HG02943 (cell line): ENCODE measurements around the gene PPT1.
"Not testable (repeated sequence)": the region's sequence is repeated elsewhere in the genome, so short reads cannot be mapped to it uniquely, and the experiment has no call there.

ENCODE experiments used
- ATAC-seq: cut with Tn5 transposase; IDR thresholded peaks from one replicate; pipeline ENCODE4 v1.9.1; 2021; ENCODE audit warnings: mild to moderate bottlenecking, low read depth, moderate library complexity; ENCODE audit not compliant: unreplicated experiment

The PPT1 gene

DNA sequence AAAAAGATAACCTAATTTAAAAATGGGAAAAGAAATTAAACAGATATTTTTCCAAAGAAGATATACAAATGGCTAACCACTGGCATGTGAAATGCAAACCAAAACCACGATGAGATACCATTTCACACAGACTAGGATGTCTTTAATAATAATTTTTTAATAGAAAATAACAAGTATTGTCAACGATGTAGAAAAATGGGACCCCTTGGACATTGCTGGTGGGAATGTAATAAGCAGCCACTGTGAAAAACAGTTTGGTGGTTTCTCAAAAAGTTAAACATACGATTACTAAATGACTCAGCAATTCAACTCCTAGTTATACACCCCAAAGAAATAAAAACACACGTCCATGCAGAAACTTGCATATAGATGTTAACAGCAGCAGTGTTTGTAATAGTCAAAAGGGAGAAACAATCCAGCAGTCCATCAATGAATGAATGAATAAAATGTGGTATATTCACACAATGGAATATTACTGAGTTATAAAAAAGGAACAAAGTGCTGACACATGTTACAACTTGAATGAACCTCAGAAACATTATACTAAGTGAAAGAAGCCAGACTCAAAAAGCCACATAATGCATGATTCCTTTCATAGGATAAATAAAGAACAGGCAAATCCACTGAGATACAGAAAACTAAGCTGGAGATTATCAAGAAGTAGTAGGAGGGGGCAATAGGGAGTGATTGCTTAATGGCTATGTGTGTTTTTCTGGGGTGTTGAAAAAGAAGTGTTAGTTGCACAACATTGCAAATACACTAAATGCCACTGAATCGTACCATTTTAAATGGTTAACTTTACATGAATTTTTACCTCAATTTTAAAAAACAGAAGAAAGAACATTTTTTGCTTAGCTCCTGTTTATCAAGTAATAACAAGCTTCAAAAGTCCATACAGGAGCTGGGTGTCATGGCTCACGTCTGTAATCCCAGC lies 4.1 kb downstream of the PPT1 start:
- no peak for ATAC-seq

DNA sequence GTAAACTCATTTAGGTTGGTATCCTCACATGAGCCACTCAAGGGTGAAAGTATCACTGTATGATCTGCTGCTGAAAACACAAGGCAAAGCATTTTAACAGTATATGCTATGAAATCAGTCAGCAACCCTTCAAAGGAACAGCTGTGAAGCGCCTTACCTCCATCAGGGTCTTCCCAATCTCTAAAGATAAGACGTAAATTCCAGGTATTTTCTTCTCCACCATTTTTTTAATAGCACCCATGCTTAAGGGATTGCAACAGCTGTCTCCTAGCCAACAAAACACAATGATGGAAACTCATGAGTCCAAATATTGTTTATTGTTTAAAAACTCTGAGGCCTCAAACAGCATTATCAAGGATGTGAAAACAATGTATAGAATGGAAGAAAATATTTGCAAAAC lies 4.8 kb downstream of the PPT1 start:
- no peak for ATAC-seq

- ATAC-seq = no peak
These were observed 6.2 kb downstream of the PPT1 start for GRCh38 chr1:40090652-40091355.

GRCh38 chr1:40084750-40085149 lies 12.3 kb downstream of the PPT1 start:
- ATAC-seq = not testable (repeated sequence)

- no peak for ATAC-seq
These were observed 15.2 kb downstream of the PPT1 start for GRCh38 chr1:40081871-40082270.

DNA sequence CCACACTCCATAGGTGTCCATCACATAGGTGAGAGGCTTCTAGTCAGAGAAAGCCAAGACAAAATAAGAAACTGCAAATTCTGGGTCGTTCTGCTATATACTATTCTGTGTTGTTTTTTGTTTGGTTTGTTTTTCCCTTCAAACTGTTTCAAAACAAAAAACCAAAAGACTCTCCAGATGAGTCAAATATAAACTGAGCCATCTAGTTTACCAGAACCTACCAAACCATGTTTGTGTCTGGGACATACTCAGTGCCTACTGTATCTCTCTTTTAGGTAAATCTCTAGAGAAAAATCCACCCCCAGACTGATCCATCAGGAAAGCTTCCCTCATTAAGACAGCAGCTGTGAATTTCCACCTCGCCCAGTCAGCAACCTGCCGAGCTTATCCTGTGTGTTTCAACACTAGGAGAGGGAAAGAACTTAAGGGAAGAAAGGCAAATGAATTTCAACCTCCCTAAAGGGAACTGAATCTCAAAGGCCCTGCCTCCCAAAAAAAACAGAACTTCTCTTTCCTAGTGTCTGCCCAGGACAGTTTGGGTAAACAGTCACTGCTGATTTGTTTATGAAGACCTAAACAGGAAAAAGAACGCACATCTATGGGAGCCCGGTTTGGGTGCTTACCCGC lies 17.2 kb downstream of the PPT1 start:
- ATAC-seq = no peak

DNA sequence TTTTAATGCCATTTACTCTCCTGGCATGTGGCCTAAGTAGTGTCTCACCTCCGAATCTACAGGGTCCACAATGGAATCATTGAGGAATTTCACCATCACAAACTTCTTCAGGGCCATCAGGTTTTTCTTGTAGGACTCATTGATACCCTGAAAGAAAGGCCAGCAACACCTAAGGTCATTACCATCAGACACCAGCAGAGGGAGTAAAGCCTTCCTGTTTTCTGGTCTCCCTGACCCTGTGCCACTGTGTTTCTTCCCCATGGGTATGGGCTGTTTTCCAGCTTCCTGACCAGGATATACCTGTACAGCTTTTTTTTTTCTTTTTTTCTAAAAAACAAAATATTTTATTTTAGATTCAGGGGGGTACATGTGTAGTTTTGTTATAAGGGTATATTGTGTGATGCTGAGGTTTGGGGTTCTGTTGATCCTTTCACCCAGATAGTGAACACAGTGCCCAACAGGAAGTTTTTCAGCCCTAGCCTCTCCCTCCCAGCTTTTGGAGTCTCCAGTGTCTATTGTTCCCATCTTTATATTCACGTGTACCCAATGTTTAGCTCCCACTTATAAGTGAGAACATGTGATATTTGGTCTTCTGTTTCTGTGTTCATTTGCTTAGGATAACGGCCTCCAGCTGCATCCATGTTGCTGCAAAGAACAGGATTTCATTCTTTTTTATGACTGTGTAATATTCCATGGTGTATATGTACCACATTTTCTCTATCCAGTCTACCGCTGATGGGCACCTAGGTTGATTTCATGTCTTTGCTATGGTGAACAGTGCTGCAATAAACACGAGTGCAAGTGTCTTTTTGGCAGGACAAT lies 18.3 kb downstream of the PPT1 start:
- no peak for ATAC-seq

- ATAC-seq = no peak
These were observed 20.1 kb downstream of the PPT1 start for GRCh38 chr1:40076895-40077312.

DNA sequence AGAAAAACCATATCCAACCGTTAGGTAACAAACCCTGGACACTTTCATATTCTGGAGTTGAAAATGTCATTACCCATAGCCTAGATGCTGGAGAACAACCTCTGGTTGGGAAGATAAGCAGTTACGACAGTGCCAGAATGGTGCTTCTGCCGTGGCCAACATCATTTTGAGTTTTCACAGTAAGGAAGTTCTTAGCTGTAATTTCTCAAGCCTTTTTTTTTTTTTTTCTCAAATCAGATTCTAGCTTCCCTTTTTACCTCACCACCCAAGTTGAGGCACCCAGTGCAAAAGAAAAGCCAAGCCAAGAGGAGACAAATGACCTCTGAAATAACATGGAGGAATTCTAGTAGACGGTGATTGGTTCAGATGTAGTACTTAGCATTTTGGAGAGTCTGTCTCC lies 21.8 kb downstream of the PPT1 start:
- no peak for ATAC-seq

GRCh38 chr1:40073062-40073461 lies 24.0 kb downstream of the PPT1 start:
- no peak for ATAC-seq

DNA sequence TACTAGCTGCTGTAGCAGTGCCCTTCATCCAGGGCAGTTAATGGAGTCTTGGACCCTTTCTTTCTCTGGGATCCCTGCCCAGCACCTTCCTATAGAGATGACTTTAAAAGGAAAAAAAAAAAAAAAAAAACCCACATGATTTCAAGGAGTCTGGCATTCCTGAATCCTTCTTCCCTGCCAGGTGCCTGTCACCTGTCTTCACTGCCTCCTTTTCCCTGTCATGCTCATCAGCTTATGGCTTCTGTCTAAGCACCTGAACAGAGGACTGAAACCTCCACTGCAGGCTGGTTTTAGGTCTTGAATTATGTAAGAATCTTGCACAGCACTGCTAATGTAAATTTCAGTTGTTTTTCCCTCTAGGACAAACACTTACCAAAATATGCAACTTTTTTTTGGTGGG lies 24.9 kb downstream of the PPT1 start:
- ATAC-seq = no peak

- ATAC-seq = no peak
These were observed 29.2 kb downstream of the PPT1 start for GRCh38 chr1:40067851-40068250.

GRCh38 chr1:40067023-40067422 lies 30.0 kb downstream of the PPT1 start:
- no peak for ATAC-seq

GRCh38 chr1:40064797-40065499 lies 32.1 kb downstream of the PPT1 start:
- no peak for ATAC-seq

- no peak for ATAC-seq
These were observed 36.9 kb downstream of the PPT1 start for GRCh38 chr1:40059960-40060750.

DNA sequence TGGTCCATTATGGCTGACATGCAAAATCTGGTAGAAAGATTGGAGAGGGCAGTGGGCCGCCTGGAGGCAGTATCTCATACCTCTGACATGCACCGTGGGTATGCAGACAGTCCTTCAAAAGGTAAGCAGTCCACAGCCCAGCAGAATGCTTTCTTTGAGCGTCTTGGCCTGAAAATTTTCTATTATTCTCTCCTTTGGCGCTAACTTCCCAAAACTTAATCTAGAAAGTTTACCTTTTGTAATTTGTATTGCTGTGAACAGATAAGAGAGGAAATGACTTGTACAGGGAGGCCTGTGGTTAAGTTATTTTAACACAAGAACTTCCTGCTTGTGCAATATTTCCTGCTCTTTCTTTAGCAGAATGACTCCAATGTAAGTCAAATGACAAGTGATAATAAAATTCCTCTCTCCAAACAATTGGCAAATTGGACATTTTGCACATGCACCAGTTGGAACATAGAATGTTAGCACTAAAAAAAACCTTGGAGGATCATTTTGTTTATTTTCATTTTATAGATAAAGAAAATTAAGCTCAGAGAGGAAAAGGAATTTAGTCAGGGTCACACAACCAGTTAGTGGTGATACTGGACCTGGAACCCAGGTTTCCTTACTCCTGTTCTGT lies 37.6 kb downstream of the PPT1 start:
- no peak for ATAC-seq

GRCh38 chr1:40058453-40059337 lies 38.4 kb downstream of the PPT1 start:
- no peak for ATAC-seq

DNA sequence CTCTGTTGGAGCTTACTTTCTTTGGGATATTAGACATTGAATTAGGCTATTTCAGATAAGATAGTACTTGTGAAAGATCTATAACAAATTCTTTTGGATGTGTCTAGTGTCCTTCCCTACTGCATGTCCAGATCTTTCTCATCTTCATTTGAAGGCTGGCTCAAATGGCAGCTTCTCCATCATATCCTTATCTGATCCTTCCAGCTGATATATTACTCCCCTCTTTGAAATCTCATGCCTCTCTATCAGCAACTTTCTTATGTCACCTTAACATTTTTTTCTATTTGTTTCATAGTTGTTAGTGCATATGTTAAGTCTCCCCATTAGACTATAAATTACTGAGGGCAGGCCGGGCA lies 39.0 kb downstream of the PPT1 start:
- ATAC-seq = no peak
